K562 treated with DMSO at 1 percent for 48 hours (cell line): ENCODE results near the gene TREX2. TPM values are rescaled to one million over a fixed set of nuclear protein-coding genes. Genes with fewer than 3 reads are reported as not detected.

Experiments
- total RNA-seq: library from RNA; unstranded; fragments of 300-600 nt; gene quantifications from 2 replicates; pipeline ENCODE4 v1.2.3, GENCODE V29; 2022; ENCODE audit warnings: low replicate concordance; ENCODE audit errors: extremely low read depth

The TREX2 gene
- not detected in 2 replicates for total RNA-seq

GRCh38 chrX:153445856-153446635 is at the start of gene TREX2:
Gene TREX2 (minus strand): TSS chrX:153446056. CDS start chrX:153445430, 626 bp downstream.

GRCh38 chrX:153494541-153495361 is 48.9 kb upstream of the TREX2 start, which contains the start of gene BGN:
Gene BGN (plus strand): TSS chrX:153494980. CDS start chrX:153504632, 9,652 bp downstream.

DNA sequence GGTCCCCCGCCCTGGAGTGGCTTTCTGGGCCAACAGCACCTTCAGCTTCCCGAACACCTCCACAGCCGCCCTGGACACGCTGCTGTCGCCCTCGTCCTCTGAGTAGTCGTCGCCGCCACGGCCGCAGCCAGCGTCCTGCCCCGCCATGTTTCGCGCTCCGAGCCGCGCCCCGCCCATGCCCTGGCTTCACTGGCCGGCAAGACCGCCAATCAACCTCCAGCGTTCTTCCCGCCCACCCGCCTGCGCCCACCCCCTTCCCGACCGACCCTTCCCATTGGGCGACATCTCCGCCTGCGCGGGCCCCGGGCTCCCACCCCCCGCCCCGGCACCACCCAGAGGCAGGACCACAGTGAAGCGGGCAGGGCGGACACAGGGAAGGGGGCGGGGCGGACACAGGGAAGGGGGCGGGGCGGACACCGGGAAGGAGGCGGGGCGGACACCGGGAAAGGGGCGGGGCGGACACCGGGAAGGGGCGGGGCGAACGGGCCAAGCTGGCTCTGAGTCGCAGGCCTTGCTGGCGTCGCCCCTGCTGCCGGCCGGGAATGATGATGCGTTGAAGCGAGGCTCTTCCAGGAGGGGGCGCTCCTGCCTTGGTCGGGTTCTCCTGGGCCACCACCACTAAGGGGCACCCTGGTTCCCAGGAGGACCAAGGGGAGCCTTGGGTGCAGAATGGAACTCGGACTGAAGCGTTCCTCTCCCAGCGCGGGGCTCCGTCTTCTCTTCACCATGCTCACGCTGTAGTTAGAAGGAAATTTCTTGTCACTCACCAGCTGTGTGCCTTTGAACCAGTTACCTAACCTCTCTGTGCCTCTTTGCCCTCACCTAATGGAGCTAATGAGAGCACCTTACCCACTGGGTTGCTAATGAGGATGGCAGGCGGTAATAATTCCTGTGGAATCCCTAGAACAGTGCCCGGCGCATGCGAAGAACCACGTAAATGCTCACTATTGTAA is 24.8 kb upstream of the TREX2 start, which contains the start of gene HAUS7:
TSS of gene HAUS7 (minus strand) at position 166 of the 953 bp plus-strand sequence. CDS start at position 147, 19 bp downstream.

DNA sequence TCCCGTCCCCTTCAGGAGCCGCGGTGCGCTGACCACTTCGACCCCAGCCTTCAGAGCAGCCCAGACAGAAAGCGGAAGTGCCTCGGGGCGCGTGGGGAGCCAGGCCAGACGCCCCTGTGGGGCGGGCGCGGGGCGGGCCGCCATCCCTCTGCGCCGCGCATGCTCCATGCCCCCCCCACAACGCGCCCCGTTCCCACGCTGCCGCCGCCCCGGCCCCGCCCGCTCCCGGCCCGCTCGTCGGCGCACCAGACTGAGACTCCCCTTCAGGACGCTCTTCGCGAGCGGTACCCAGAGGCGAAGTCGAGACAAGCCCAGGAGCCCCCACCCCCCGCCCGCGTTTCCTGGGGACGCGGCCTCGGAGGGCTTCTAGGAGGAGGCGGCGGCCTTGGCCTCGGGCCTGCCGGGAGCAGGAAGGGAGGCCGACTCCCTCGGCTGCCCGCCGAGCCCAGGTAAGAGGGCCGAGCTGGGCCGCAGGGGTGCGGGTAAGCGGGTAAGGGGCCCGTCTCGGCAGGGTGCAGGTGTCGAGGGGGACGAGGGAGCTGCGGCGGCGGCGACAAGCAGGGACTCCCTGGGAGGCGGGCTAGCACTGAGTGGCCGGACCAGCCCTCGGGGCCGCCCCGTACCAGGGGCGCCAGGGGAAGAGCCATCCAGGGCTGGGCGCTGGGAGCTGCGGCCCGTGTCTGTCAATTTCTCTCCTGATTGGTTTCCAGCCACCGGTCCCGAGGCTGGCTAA is 34.4 kb downstream of the TREX2 start, which contains the start of gene ZFP92:
TSS of gene ZFP92 (plus strand) at position 218 of the 733 bp plus-strand sequence. CDS start 6,851 bp downstream, outside the sequence.

DNA sequence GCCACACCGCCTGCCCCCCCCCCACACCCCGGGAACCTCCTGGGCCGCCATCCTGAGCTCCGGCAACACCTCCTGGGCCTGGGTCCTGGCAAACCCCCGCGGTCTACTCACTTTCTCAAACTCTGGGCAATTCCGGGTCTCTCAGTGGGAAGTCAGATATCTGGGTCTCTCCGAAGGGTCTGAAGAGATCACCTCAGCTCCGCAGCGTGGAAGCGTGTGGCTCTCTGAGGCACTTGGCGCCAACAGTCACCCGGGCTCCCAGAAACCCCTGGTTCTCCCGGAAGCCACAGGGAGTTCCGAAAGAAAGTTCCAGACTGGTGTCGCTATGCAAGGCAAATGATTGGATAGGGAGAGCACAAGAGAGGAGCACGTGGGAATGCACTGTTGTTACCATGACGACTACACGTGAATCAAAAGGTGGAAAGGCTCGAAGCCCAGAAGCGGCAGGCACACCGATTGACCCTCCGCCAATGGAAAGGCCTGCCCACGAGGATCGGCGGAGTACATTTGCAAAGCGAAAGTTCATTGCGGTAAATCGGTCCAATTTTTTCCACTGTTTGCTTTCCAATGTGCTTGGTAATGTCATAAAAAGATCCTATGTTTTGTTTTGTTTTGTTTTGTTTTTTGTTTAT is 44.6 kb downstream of the TREX2 start, which contains the start of gene PNMA6E:
TSS of gene PNMA6E (minus strand) at position 218 of the 632 bp plus-strand sequence. CDS start 2,501 bp downstream, outside the sequence.

Other genes with a start within 250 kb of the TREX2 start
- not detected in 2 replicates for gene PNMA6F, start 124.3 kb downstream of the TREX2 start, total RNA-seq
- not detected in 2 replicates for gene ZNF275, start 111.9 kb downstream of the TREX2 start, total RNA-seq
- gene PNMA6E, start 44.7 kb downstream of the TREX2 start, total RNA-seq, result not detected in 2 replicates
- gene ZFP92, start 34.6 kb downstream of the TREX2 start, total RNA-seq, result not detected in 2 replicates
- not detected in 2 replicates for gene HAUS7, start 24.5 kb upstream of the TREX2 start, total RNA-seq
- gene BGN, start 48.9 kb upstream of the TREX2 start, total RNA-seq, result not detected in 2 replicates
- not detected in 2 replicates for gene ATP2B3, start 71.6 kb upstream of the TREX2 start, total RNA-seq
- gene CCNQ, start 153.1 kb upstream of the TREX2 start, total RNA-seq, result not detected in 2 replicates
- gene DUSP9, start 201.1 kb upstream of the TREX2 start, total RNA-seq, result not detected in 2 replicates
- gene PNCK, start 227.8 kb upstream of the TREX2 start, total RNA-seq, result not detected in 2 replicates
- gene SLC6A8, start 241.9 kb upstream of the TREX2 start, total RNA-seq, result not detected in 2 replicates